Gastrocnemius medialis (tissue), 4 donors: Measurements from ENCODE around the gene ENDOD1. TPM values are rescaled to one million over a fixed set of nuclear protein-coding genes. Genes with fewer than 3 reads are reported as not detected.

Experiments used
- ATAC-seq, 2 donors: fragments of 150-250 bp; one replicate each; pipeline ENCODE4 v1.9.1; 2016
- DNase-seq, 2 donors: peaks; one replicate each; pipeline ENCODE4 v3.0.0-alpha.2; 2019
- H3K27ac ChIP-seq, 4 donors: fragments of 200-600 bp; sonication (generic); 1 replicate in 1 of 4; 2 replicates in 3 of 4; pipeline ENCODE4 v1.5.1; 2016 to 2018; ENCODE audit warnings: mild to moderate bottlenecking in 2 of 4, moderate library complexity in 1 of 4
- H3K27me3 ChIP-seq, 3 donors: fragments of 200-600 bp; sonication (generic) in 2 of 3; 1 replicate in 1 of 3; 2 replicates in 2 of 3; pipeline versions ENCODE4 v1.5.1 to v1.6.0; 2016 to 2019; ENCODE audit warnings: mild to moderate bottlenecking in 1 of 3, moderate library complexity in 1 of 3
- H3K36me3 ChIP-seq, 2 donors: fragments of 200-600 bp; sonication (generic) in 1 of 2; one replicate each; pipeline ENCODE4 v1.5.1; 2017 to 2018
- H3K4me1 ChIP-seq, 2 donors: fragments of 200-600 bp; sonication (generic) in 1 of 2; one replicate each; pipeline ENCODE4 v1.5.1; 2016 to 2017; ENCODE audit warnings: mild to moderate bottlenecking in 2 of 2
- H3K4me3 ChIP-seq, 4 donors: fragments of 200-600 bp; sonication (generic) in 3 of 4; 1 replicate in 1 of 4; 2 replicates in 3 of 4; pipeline ENCODE4 v1.5.1; 2016 to 2019; ENCODE audit warnings: mild to moderate bottlenecking in 2 of 4
- H3K9me3 ChIP-seq, 3 donors: fragments of 200-600 bp; sonication (generic) in 2 of 3; 1 replicate in 1 of 3; 2 replicates in 2 of 3; pipeline ENCODE4 v1.5.1; 2016 to 2019
- CTCF ChIP-seq, 5 experiments: fragments of 450-650 bp in 3 of 5; fragments of 200-600 bp in 2 of 5; sonication (generic) in 2 of 5; IDR thresholded peaks in 4 of 5; conservative IDR thresholded peaks in 1 of 5; 1 replicate in 4 of 5; 2 replicates in 1 of 5; pipeline ENCODE4 v1.5.1; 2016 to 2019; ENCODE audit warnings: antibody characterized with exemption in 5 of 5, mild to moderate bottlenecking in 3 of 5, moderate library complexity in 3 of 5
- POLR2A ChIP-seq, 2 donors: fragments of 450-650 bp; IDR thresholded peaks; one replicate each; pipeline ENCODE4 v1.6.1; 2017; ENCODE audit warnings: antibody characterized with exemption in 2 of 2, mild to moderate bottlenecking in 2 of 2, moderate library complexity in 2 of 2
- in situ Hi-C, 4 donors: fragments of 200-750 bp; cut with MboI; loops; one replicate each; pipeline versions ENCODE4 v1.15.0 to v1.8.0; 2017; ENCODE audit warnings: low sequenced_read_pairs in 4 of 4
- intact Hi-C: fragments of 100-400 bp; cut with DNase I; formaldehyde crosslinking; loops from one replicate; pipeline ENCODE4 v1.15.1; 2023; ENCODE audit warnings: low total_unique reads
- total RNA-seq, 4 donors: library from RNA; depleted of rRNA; stranded (reverse); fragments of >200 nt; gene quantifications; one replicate each; pipeline versions ENCODE4 v1.1.0 to v1.2.3, GENCODE V29; 2016

ENDOD1 gene
- total RNA-seq, 4 donors from 2014 or later = 17.5 to 35.2 (median 27.6) TPM

DNA sequence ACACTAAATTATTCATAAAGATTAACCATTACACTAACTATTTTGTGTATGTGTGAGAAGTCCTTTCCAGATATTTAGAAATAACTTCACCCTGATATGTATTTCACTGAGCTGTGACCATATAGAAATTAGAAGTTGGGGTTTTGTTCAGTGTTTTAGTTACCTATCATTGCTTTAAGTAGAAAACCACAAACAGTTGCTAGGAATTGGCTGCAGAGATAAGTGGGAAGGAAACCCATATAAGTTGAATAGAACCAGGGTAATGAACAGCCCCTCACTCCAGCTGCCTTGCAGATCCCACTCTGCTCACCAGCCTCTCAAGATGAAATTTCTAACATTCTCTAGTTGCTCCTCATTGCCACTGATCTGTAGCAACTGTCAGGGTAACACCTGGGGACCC, 12.7 kb upstream of the ENDOD1 start:
- peaks cover 18 to 19% of the 10 kb centered on the region in 2 donors for H3K4me1 ChIP-seq
- TF ChIP-seq CTCF (IDR thresholded peaks at IDR 0.05 in 4 of 5, conservative IDR thresholded peaks at IDR 0.05 in 1 of 5) (no peak), POLR2A (IDR thresholded peaks at IDR 0.05) (no peak)
- no peak for DNase-seq
- ATAC-seq = no peak
- no peak overlapping the region for H3K27ac ChIP-seq
- H3K9me3 ChIP-seq = no peaks in the 10 kb centered on the region
- H3K36me3 ChIP-seq = no peaks in the 10 kb centered on the region
- in situ Hi-C loops = loop anchor here in 3 of 4 donors (5.0 to 25.0 kb wide), 4 partner anchors 65 to 688 kb away; partner anchors contain the start of gene AMOTL1 (in 1 of the 3)
- no peak overlapping the region for H3K4me3 ChIP-seq
- intact Hi-C loops = no loop called here
- no peaks in the 10 kb centered on the region for H3K27me3 ChIP-seq

DNA sequence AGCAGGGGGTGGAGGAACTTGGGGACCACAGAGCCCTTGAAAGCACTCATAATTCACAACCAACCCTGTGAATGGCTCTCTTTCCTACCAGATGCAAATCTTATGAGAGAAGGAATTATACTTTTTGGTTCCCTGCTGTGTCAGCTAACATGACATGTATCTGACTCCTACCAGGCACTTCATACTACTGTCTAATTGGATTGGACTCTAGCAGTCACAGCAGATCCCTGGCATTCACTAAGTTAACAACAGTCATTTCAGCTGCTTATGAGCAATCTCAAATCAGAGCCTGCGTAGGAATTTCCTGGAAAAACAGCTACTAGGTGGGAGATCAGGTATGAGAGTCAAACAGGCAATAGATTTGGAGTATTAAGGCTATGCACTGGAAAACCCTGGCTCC, 11.1 kb upstream of the ENDOD1 start:
- in situ Hi-C loops = loop anchor here in 3 of 4 donors (5.0 to 25.0 kb wide), 4 partner anchors 64 to 686 kb away; partner anchors contain the start of gene AMOTL1 (in 1 of the 3)
- TF ChIP-seq POLR2A (IDR thresholded peaks at IDR 0.05) (no peak), CTCF (IDR thresholded peaks at IDR 0.05 in 4 of 5, conservative IDR thresholded peaks at IDR 0.05 in 1 of 5) (no peak)
- intact Hi-C loops = no loop called here
- Histone ChIP-seq H3K4me1 (peaks cover 18 to 19% of the 10 kb centered on the region in 2 donors), H3K27me3 (no peaks in the 10 kb centered on the region), H3K36me3 (no peaks in the 10 kb centered on the region), H3K4me3 (no peak overlapping the region), H3K27ac (no peak overlapping the region), H3K9me3 (no peaks in the 10 kb centered on the region)
- ATAC-seq (no peak), DNase-seq (no peak)

GRCh38 chr11:95081010-95081409, 8.6 kb upstream of the ENDOD1 start:
- no peaks in the 10 kb centered on the region for H3K27me3 ChIP-seq
- in situ Hi-C loops (loop anchor here in 1 of 4 donors (25.0 kb wide), 1 partner anchor 319 kb away; the partner anchor contains the start of gene AMOTL1), intact Hi-C loops (loop anchor here (5.0 kb wide), 1 partner anchor 41 kb away; no protein-coding TSS in a partner anchor)
- peaks cover 3 to 4% of the 10 kb centered on the region in 2 donors for H3K4me1 ChIP-seq
- TF ChIP-seq CTCF (IDR thresholded peaks at IDR 0.05 in 4 of 5, conservative IDR thresholded peaks at IDR 0.05 in 1 of 5) (no peak), POLR2A (IDR thresholded peaks at IDR 0.05) (no peak)
- DNase-seq = no peak
- ATAC-seq = peak in 1 of 2 donors; percentile 17
- no peaks in the 10 kb centered on the region for H3K9me3 ChIP-seq
- peak overlapping the region in 2 of 4 donors; percentile 10 to 47 for H3K27ac ChIP-seq
- H3K36me3 ChIP-seq = no peaks in the 10 kb centered on the region
- H3K4me3 ChIP-seq = no peak overlapping the region

DNA sequence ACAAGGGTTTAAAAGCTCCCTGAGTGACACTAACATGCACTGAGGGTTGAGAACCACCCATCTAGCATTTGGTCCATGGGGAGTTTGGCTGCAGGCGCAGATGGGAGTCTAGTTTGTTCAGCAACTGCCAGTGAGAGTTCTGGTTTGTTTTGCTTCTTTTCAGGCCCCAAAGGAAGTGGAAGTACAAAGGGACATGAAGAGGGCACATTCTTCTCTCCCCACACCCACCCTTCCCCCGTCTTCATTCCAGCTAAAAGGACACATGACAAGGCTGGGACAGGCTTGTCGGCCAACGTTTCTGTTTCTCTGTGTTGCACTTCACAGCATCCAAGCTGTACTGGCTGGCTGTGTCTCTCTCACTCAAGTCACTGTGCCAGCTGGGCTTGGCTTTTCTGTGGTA, 8.2 kb upstream of the ENDOD1 start:
- H3K4me1 ChIP-seq = peaks cover 3 to 4% of the 10 kb centered on the region in 2 donors
- intact Hi-C loops = loop anchor here (5.0 kb wide), 1 partner anchor 41 kb away; no protein-coding TSS in a partner anchor

More for the DNA sequence above, 8.2 kb upstream of the ENDOD1 start:
- Histone ChIP-seq H3K27ac (peak overlapping the region in 2 of 4 donors; percentile 54 to 68), H3K4me3 (no peak overlapping the region), H3K9me3 (no peaks in the 10 kb centered on the region), H3K36me3 (no peaks in the 10 kb centered on the region), H3K27me3 (no peaks in the 10 kb centered on the region)
- DNase-seq (no peak), ATAC-seq (peak; percentile 52 to 63)
- in situ Hi-C loops = loop anchor here in 1 of 4 donors (25.0 kb wide), 1 partner anchor 319 kb away; the partner anchor contains the start of gene AMOTL1
- TF ChIP-seq CTCF (IDR thresholded peaks at IDR 0.05 in 4 of 5, conservative IDR thresholded peaks at IDR 0.05 in 1 of 5) (no peak), POLR2A (IDR thresholded peaks at IDR 0.05) (no peak)
